ENCODE results near the gene RABEP2. TPM values are rescaled to one million over a fixed set of nuclear protein-coding genes. Genes with fewer than 3 reads are reported as not detected.

Gene RABEP2
- total and polyA plus RNA-seq, 8 donors: 11.5 to 66.1 (median 15.4) TPM

DNA sequence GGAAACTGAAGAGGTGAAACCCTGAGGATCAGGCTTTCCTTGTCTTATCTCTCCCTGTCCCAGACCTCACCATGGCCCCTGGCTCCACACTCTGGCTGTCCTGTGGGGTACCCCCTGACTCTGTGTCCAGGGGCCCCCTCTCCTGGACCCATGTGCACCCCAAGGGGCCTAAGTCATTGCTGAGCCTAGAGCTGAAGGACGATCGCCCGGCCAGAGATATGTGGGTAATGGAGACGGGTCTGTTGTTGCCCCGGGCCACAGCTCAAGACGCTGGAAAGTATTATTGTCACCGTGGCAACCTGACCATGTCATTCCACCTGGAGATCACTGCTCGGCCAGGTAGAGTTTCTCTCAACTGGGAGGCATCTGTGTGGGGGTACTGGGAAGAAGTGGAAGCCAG is 8.1 kb upstream of the RABEP2 start:
- no peaks in the 10 kb centered on the region for H3K4me1 ChIP-seq
- no peaks in the 10 kb centered on the region for H3K36me3 ChIP-seq
- ATAC-seq: no peak
- no peaks in the 10 kb centered on the region for H3K9me3 ChIP-seq
- intact Hi-C loops (cut with DNase I): no loop called here
- 64 to 71% methylated on average over 8 of the region's 8 CpGs for WGBS, 2 donors
- DNase-seq: no peak
- no peak for FAIRE-seq
- no peak overlapping the region for H3K27ac ChIP-seq
- TF ChIP-seq, protein P1, sequence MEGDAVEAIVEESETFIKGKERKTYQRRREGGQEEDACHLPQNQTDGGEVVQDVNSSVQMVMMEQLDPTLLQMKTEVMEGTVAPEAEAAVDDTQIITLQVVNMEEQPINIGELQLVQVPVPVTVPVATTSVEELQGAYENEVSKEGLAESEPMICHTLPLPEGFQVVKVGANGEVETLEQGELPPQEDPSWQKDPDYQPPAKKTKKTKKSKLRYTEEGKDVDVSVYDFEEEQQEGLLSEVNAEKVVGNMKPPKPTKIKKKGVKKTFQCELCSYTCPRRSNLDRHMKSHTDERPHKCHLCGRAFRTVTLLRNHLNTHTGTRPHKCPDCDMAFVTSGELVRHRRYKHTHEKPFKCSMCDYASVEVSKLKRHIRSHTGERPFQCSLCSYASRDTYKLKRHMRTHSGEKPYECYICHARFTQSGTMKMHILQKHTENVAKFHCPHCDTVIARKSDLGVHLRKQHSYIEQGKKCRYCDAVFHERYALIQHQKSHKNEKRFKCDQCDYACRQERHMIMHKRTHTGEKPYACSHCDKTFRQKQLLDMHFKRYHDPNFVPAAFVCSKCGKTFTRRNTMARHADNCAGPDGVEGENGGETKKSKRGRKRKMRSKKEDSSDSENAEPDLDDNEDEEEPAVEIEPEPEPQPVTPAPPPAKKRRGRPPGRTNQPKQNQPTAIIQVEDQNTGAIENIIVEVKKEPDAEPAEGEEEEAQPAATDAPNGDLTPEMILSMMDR (IDR thresholded peaks at IDR 0.05): no peak
- no peaks in the 10 kb centered on the region for H3K27me3 ChIP-seq
- H3K4me3 ChIP-seq: no peak overlapping the region

DNA sequence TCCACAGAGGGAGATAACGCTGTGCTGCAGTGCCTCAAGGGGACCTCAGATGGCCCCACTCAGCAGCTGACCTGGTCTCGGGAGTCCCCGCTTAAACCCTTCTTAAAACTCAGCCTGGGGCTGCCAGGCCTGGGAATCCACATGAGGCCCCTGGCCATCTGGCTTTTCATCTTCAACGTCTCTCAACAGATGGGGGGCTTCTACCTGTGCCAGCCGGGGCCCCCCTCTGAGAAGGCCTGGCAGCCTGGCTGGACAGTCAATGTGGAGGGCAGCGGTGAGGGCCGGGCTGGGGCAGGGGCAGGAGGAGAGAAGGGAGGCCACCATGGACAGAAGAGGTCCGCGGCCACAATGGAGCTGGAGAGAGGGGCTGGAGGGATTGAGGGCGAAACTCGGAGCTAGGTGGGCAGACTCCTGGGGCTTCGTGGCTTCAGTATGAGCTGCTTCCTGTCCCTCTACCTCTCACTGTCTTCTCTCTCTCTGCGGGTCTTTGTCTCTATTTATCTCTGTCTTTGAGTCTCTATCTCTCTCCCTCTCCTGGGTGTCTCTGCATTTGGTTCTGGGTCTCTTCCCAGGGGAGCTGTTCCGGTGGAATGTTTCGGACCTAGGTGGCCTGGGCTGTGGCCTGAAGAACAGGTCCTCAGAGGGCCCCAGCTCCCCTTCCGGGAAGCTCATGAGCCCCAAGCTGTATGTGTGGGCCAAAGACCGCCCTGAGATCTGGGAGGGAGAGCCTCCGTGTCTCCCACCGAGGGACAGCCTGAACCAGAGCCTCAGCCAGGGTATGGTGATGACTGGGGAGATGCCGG is 7.5 kb upstream of the RABEP2 start:
- 83 to 86% methylated on average over 18 to 20 of the region's 20 CpGs for WGBS, 2 donors
- TF ChIP-seq, protein P1 (IDR thresholded peaks at IDR 0.05): no peak
- Histone ChIP-seq H3K27ac (no peak overlapping the region), H3K9me3 (no peaks in the 10 kb centered on the region), H3K27me3 (no peaks in the 10 kb centered on the region), H3K4me3 (no peak overlapping the region), H3K4me1 (no peaks in the 10 kb centered on the region), H3K36me3 (no peaks in the 10 kb centered on the region)
- no peak for ATAC-seq
- intact Hi-C loops (cut with DNase I): no loop called here
- FAIRE-seq: no peak
- DNase-seq: peak in 1 of 6 donors; percentile 61

DNA sequence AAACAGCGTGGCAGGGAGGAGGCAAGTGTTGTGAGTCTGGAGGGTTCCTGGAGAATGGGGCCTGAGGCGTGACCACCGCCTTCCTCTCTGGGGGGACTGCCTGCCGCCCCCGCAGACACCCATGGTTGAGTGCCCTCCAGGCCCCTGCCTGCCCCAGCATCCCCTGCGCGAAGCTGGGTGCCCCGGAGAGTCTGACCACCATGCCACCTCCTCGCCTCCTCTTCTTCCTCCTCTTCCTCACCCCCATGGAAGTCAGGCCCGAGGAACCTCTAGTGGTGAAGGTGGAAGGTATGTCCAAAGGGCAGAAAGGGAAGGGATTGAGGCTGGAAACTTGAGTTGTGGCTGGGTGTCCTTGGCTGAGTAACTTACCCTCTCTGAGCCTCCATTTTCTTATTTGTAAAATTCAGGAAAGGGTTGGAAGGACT is 6.8 kb upstream of the RABEP2 start, which contains the start of gene CD19:
Gene CD19 (plus strand): TSS at position 171 of the 425 bp plus-strand sequence. CDS start 30 bp downstream, at position 201.
- Histone ChIP-seq H3K4me1 (no peaks in the 10 kb centered on the region), H3K27ac (no peak within 1 kb of the TSS), H3K4me3 (no peak within 1 kb of the TSS), H3K9me3 (no peaks in the 10 kb centered on the region), H3K36me3 (no peaks in the 10 kb centered on the region), H3K27me3 (no peaks in the 10 kb centered on the region)
- ATAC-seq: no peak
- intact Hi-C loops (cut with DNase I): no loop called here
- TF ChIP-seq, protein P1 (IDR thresholded peaks at IDR 0.05): no peak
- no peak for DNase-seq
- no peak for FAIRE-seq
- 89 to 93% methylated on average over 8 to 10 of the region's 10 CpGs for whole genome bisulfite sequencing, 2 donors

DNA sequence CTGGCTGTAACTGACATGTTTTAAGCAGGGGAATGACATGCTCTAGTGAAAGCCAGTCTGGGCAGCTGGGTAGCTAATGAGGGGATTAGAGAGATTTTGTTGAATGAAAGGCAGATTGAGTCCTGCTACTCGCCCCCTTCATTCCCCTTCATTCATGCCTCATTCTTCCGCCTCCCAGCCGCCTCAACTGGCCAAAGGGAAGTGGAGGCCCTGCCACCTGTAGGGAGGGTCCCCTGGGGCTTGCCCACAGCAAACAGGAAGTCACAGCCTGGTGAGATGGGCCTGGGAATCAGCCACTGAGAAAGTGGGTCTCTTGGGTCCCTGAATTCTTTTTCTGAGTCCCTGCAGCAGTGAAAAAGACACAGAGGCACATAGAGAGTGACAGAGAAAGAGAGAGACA is 5.6 kb upstream of the RABEP2 start:
- intact Hi-C loops (cut with DNase I): no loop called here
- FAIRE-seq (no peak), DNase-seq (no peak), ATAC-seq (no peak)
- H3K27me3 ChIP-seq: no peaks in the 10 kb centered on the region
- H3K9me3 ChIP-seq: no peaks in the 10 kb centered on the region
- H3K36me3 ChIP-seq: no peaks in the 10 kb centered on the region
- WGBS, 2 donors: 70 to 87% methylated on average over 3 of the region's 3 CpGs
- no peak overlapping the region for H3K27ac ChIP-seq
- no peak overlapping the region for H3K4me3 ChIP-seq
- TF ChIP-seq, protein P1 (IDR thresholded peaks at IDR 0.05): no peak
- H3K4me1 ChIP-seq: peaks cover 0 to 2% (median 0%) of the 10 kb centered on the region in 3 donors

DNA sequence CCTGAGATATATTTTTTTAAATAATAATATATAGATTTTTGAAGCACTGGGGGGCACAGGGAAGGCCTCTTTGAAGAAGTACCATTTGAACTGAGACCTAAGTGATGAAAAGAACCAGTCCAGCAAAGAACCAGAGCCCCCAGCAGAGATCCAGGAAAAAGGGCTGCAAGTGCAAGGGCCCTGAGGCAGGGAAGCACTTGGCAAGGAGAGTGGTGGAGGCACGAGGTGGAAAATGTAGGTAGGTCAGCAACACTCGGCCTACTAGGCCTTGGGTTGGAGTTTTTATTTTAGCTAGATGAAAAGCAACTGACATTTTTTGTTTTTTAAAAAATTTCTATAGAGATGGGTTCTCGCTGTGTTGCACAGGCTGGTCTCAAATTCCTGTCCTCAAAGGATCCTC is 5.2 kb upstream of the RABEP2 start:
- Histone ChIP-seq H3K4me3 (no peak overlapping the region), H3K27me3 (no peaks in the 10 kb centered on the region), H3K27ac (no peak overlapping the region), H3K9me3 (no peaks in the 10 kb centered on the region), H3K4me1 (peaks cover 0 to 2% (median 0%) of the 10 kb centered on the region in 3 donors), H3K36me3 (no peaks in the 10 kb centered on the region)
- 80 to 83% methylated on average over 3 of the region's 3 CpGs for WGBS, 2 donors
- TF ChIP-seq, protein P1 (IDR thresholded peaks at IDR 0.05): no peak
- FAIRE-seq: no peak
- intact Hi-C loops (cut with DNase I): no loop called here
- no peak for DNase-seq
- ATAC-seq: no peak
